HG03558 (cell line): Measurements from ENCODE around the gene MRO.

Experiments used
- ATAC-seq: cut with Tn5 transposase; IDR thresholded peaks from one replicate; pipeline ENCODE4 v1.9.1; 2021; ENCODE audit warnings: moderate number of reproducible peaks; ENCODE audit not compliant: unreplicated experiment; ENCODE audit errors: extremely low read depth

MRO gene

DNA sequence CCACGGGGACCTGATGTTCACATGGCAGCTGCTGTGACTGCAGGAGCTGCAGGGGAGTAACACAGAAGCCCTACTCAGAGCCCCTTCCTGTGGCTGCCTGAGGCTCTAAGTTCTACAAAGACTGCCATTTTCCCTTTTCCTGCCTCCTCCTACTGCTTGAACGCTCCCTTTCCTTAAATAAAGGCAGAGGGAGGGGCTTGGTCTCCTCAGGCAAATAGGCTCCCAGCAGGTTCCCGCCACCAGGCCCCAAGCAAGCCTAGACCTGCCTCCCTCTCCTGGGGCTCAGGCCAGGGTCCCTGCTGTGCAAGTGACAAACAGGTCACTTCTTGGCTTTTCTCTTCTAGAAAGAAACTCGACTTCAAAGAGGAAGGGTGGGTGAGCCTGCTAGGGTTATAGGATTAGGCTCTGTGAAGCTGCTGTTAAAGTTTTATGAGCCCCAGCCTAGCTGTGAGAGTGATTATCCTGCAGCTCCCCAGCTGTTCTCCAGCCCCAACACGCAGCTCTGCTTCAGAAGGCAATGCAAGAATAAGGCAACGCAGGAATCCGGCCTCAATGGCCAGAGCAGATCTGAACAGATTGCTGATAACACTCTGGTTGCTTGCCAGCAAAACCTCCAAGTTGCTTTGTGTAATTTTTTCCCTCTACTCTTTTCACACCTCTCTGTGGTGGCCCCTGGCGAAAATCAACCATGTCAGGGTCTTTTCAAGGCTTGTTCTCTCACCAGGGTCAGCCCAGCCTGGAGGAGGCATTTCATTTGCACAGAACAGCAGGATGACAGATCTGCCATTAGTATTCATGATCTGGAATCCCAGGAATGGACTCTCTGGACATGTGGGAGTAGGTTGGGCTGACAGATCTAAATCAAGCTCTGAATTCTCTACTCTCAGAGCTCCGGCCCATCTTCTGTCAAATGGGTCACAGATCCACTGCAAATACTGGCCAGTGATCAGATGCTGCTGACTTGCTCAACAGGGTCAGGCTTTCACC, 71.3 kb downstream of the MRO start:
- ATAC-seq, result no peak

DNA sequence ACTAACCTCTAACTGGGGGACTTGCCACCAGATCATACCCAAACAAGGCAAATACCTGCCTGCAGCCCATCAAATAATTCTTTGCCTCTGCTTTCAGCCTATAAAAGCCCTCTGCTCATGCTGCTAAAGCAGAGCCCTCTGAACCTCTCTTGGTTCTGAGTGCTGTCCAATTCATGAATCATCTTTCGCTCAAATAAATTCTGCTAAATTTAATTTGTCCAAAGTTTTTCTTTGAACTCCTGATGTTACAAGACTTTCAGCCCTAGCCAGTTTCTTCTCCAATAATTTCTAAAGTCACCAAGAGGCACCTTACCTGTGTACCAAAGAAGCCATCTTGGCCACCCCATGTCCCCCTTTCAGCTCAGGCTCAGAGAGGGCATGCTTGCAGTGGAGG, 72.0 kb downstream of the MRO start:
- no peak for ATAC-seq

DNA sequence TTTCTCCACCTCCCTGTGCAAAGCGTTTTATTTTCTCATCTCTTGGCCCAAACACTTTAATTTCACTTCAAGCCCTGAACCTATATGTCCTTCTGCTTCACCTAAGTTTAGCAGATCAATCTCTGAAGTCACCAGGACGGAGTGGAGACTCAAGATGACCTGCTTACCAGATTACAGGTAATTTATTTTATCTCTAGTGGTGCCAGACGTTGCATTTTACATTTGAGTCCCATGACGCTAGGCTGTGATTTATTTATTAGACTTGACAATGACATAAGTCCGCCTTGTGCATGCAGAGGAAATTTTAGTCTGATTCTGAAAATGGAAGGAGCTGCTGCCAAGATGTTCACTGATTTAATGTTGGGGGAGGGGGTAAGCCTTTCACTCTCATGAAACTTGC, 73.9 kb downstream of the MRO start:
- ATAC-seq, result no peak
